Endothelial cell of umbilical vein (primary cell): ENCODE measurements around the gene ART3. TPM values are rescaled to one million over a fixed set of nuclear protein-coding genes. Genes with fewer than 3 reads are reported as not detected.

ENCODE experiments used
- BruUV-seq: library from RNA; stranded (reverse); fragments of 400-500 nt; replicated peaks from 2 replicates; lab custom pipeline; 2021; lab: Mats Ljungman, UMichigan
- CTCF ChIA-PET: fragments of 300-600, 350-600 bp; sonication (Branson Sonifier 250); formaldehyde crosslinking; loops from one replicate; lab custom pipeline; 2021; ENCODE audit warnings: antibody characterized with exemption, inconsistent platforms; lab: Charles Lee
- POLR2A ChIA-PET: fragments of 300-600, 350-600 bp; sonication (Branson Sonifier 250); formaldehyde crosslinking; loops from one replicate; lab custom pipeline; 2021; ENCODE audit warnings: antibody characterized with exemption, inconsistent platforms; lab: Charles Lee
- DNase-seq: peaks from one replicate; pipeline ENCODE4 v3.0.0-alpha.2; 2011; ENCODE audit warnings: low read depth, low spot score
- FAIRE-seq: peaks from 2 replicates; lab custom pipeline; 2011; peaks lifted over from hg19 to GRCh38; lab: Jason Lieb, UNC
- H2AFZ ChIP-seq: 2 replicates; pipeline ENCODE4 v1.6.0; 2012; ENCODE audit warnings: low read depth, low read length, control low read depth, inconsistent platforms
- H3K27ac ChIP-seq: 2 replicates; pipeline ENCODE4 v1.5.1; 2011; ENCODE audit warnings: low read depth, mild to moderate bottlenecking, control low read depth, low read length, moderate library complexity; ENCODE audit not compliant: insufficient read depth
- H3K27me3 ChIP-seq, 2 experiments: 2 replicates each; pipeline versions ENCODE4 v1.6.0 to v1.6.1; 2011; ENCODE audit warnings: low read length in 2 of 2, mixed read lengths in 1 of 2; ENCODE audit not compliant: control insufficient read depth in 2 of 2, insufficient read depth in 2 of 2
- H3K36me3 ChIP-seq, 2 experiments: 2 replicates in 1 of 2; 3 replicates in 1 of 2; pipeline ENCODE4 v1.5.1; 2011; ENCODE audit warnings: low read length in 2 of 2, mild to moderate bottlenecking in 1 of 2, moderate library complexity in 1 of 2; ENCODE audit not compliant: control insufficient read depth in 2 of 2, insufficient read depth in 2 of 2; ENCODE audit errors: extremely low read depth in 1 of 2
- H3K4me1 ChIP-seq: 3 replicates; pipeline ENCODE4 v1.5.1; 2011; ENCODE audit warnings: mild to moderate bottlenecking, low read length; ENCODE audit not compliant: control insufficient read depth, insufficient read depth; ENCODE audit errors: extremely low read depth
- H3K4me2 ChIP-seq: 2 replicates; pipeline ENCODE4 v1.6.1; 2011; ENCODE audit warnings: low read length, control low read depth, mixed read lengths; ENCODE audit not compliant: insufficient read depth
- H3K4me3 ChIP-seq, 3 experiments: fragments of 200-600 bp in 1 of 3; sonication (generic), shearing (Covaris generic) in 1 of 3; replicated peaks in 1 of 3; 2 replicates each; pipeline ENCODE4 v1.5.1; 2011 to 2016; ENCODE audit warnings: control low read depth in 3 of 3, low read length in 3 of 3, mild to moderate bottlenecking in 2 of 3, inconsistent platforms in 1 of 3, low read depth in 1 of 3, moderate library complexity in 1 of 3; ENCODE audit not compliant: insufficient read depth in 1 of 3
- H3K79me2 ChIP-seq: 2 replicates; pipeline ENCODE4 v1.6.0; 2012; ENCODE audit warnings: low read length, inconsistent platforms; ENCODE audit not compliant: control insufficient read depth, insufficient read depth
- H3K9ac ChIP-seq: replicated peaks from 2 replicates; pipeline ENCODE3; 2011; ENCODE audit warnings: low read length, control low read depth; ENCODE audit not compliant: insufficient read depth; ENCODE audit errors: extremely low read depth
- H3K9me1 ChIP-seq: replicated peaks from 3 replicates; pipeline ENCODE4 v1.6.0; 2011; ENCODE audit warnings: mild to moderate bottlenecking, low read length; ENCODE audit not compliant: control insufficient read depth, insufficient read depth; ENCODE audit errors: extremely low read depth
- H3K9me3 ChIP-seq: replicated peaks from 2 replicates; pipeline ENCODE4 v1.5.1; 2012; ENCODE audit warnings: low read length, inconsistent platforms; ENCODE audit not compliant: control insufficient read depth, insufficient read depth
- H4K20me1 ChIP-seq: replicated peaks from 2 replicates; pipeline ENCODE3; 2011; ENCODE audit warnings: mild to moderate bottlenecking, low read length; ENCODE audit not compliant: control insufficient read depth, insufficient read depth; ENCODE audit errors: extremely low read depth
- EZH2 ChIP-seq: IDR thresholded peaks from 2 replicates; pipeline ENCODE4 v1.6.1; 2012; ENCODE audit warnings: borderline replicate concordance, low read depth, mild to moderate bottlenecking, moderate library complexity, low read length, inconsistent platforms; ENCODE audit not compliant: severe bottlenecking
- FOS ChIP-seq: IDR thresholded peaks from 2 replicates; pipeline ENCODE4 v1.6.1; 2011; ENCODE audit warnings: mild to moderate bottlenecking, low read length, moderate library complexity, borderline replicate concordance; ENCODE audit not compliant: insufficient read depth
- GATA2 ChIP-seq: IDR thresholded peaks from 2 replicates; pipeline ENCODE4 v1.7.0; 2011; ENCODE audit warnings: low read depth, mild to moderate bottlenecking, moderate library complexity, mixed read lengths, low read length; ENCODE audit not compliant: insufficient read length, insufficient read depth
- JUN ChIP-seq: IDR thresholded peaks from 2 replicates; pipeline ENCODE4 v1.6.1; 2011; ENCODE audit warnings: borderline replicate concordance, low read depth; ENCODE audit not compliant: insufficient read length, insufficient read depth
- MYC ChIP-seq: IDR thresholded peaks from one replicate; pipeline ENCODE4 v1.6.1; 2011; ENCODE audit warnings: mild to moderate bottlenecking, low read depth, low read length
- POLR2A ChIP-seq: IDR thresholded peaks from 2 replicates; pipeline ENCODE4 v1.6.1; 2012; ENCODE audit warnings: low read depth, mild to moderate bottlenecking, control low read depth, low read length
- POLR2AphosphoS5 ChIP-seq: IDR thresholded peaks from 2 replicates; pipeline ENCODE4 v1.6.1; 2012; ENCODE audit warnings: low read depth, mild to moderate bottlenecking, control low read depth, low read length, moderate library complexity; ENCODE audit not compliant: insufficient read depth
- dilution Hi-C: fragments of 300-500 bp; cut with MboI; formaldehyde crosslinking; loops from one replicate; pipeline ENCODE4 v1.15.0; 2019; ENCODE audit warnings: low sequenced_read_pairs; ENCODE audit not compliant: extremely low pct_ligation_motif_present
- intact Hi-C: fragments of 100-400 bp; cut with micrococcal nuclease; formaldehyde crosslinking; loops from one replicate; pipeline ENCODE4 v1.10.0; 2022
- polyA plus RNA-seq, 4 experiments: library from polyadenylated mRNA; depleted of rRNA in 3 of 4; stranded (reverse) in 3 of 4; unstranded in 1 of 4; fragments of >200 nt; gene quantifications; 2 replicates each; pipeline versions ENCODE4 v1.2.1 to v1.2.3, GENCODE V29; 2011 to 2012; ENCODE audit warnings: missing spikeins in 1 of 4
- total RNA-seq: library from RNA; stranded (reverse); gene quantifications from 2 replicates; pipeline ENCODE4 v1.2.3, GENCODE V29; 2021
- TF ChIP-seq, protein P1 (sequence below): IDR thresholded peaks from 2 replicates; pipeline ENCODE4 v1.6.1; 2011; ENCODE audit not compliant: insufficient read depth, insufficient read length
- TF ChIP-seq, protein P2 (sequence below), 2 donors: IDR thresholded peaks; 1 replicate in 1 of 2; 2 replicates in 1 of 2; pipeline ENCODE4 v1.5.1; 2011; ENCODE audit warnings: low read length in 2 of 2, mild to moderate bottlenecking in 2 of 2, moderate library complexity in 2 of 2, control low read depth in 1 of 2, inconsistent platforms in 1 of 2, low read depth in 1 of 2; ENCODE audit not compliant: insufficient read depth in 1 of 2; ENCODE audit errors: extremely low read depth in 1 of 2

Gene ART3
- total and polyA plus RNA-seq, 2 donors (not counting 3 experiments of a cell fraction or from before 2014, with no cell fraction given), result not detected

DNA sequence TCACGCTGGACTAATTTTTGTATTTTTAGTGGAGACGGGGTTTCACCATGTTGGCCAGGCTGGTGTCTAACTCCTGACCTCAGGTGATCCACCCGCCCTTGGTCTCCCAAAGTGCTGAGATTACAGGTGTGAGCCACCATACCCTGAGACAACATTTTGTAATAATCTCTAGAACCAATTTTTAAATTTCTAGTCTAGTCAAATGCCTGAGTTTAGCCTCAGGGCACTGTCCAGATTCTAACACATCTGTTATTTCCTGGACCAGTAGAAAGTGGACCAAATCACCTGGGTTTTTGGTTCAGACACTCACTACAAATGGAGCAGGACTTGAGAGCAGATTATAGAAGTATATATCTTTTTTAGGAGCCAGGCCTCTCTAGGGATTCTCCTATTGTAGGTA lies 21.6 kb downstream of the ART3 start:
- H4K20me1 ChIP-seq, result no peaks in the 10 kb centered on the region
- ChIA-PET POLR2A (no interaction called here), CTCF (no interaction called here)
- H3K4me2 ChIP-seq, result no peak overlapping the region
- no peak overlapping the region for H3K9ac ChIP-seq
- H3K79me2 ChIP-seq, result no peaks in the 10 kb centered on the region
- DNase-seq (no peak), FAIRE-seq (no peak)
- no peak overlapping the region for H2AFZ ChIP-seq
- H3K27me3 ChIP-seq, result peaks cover 0 to 5% of the 10 kb centered on the region in 2 experiments
- BruUV-seq, result no TSS peak
- dilution Hi-C loops, result no loop called here
- H3K27ac ChIP-seq, result no peak overlapping the region
- no peaks in the 10 kb centered on the region for H3K9me1 ChIP-seq
- no peaks in the 10 kb centered on the region for H3K9me3 ChIP-seq
- intact Hi-C loops, result no loop called here
- no peak overlapping the region for H3K4me3 ChIP-seq
- TF ChIP-seq MYC (no peak), EZH2 (no peak), POLR2A (no peak), FOS (no peak), POLR2AphosphoS5 (no peak), GATA2 (no peak), JUN (no peak)
- TF ChIP-seq, protein P1, sequence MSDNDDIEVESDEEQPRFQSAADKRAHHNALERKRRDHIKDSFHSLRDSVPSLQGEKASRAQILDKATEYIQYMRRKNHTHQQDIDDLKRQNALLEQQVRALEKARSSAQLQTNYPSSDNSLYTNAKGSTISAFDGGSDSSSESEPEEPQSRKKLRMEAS, result no peak
- TF ChIP-seq, protein P2, sequence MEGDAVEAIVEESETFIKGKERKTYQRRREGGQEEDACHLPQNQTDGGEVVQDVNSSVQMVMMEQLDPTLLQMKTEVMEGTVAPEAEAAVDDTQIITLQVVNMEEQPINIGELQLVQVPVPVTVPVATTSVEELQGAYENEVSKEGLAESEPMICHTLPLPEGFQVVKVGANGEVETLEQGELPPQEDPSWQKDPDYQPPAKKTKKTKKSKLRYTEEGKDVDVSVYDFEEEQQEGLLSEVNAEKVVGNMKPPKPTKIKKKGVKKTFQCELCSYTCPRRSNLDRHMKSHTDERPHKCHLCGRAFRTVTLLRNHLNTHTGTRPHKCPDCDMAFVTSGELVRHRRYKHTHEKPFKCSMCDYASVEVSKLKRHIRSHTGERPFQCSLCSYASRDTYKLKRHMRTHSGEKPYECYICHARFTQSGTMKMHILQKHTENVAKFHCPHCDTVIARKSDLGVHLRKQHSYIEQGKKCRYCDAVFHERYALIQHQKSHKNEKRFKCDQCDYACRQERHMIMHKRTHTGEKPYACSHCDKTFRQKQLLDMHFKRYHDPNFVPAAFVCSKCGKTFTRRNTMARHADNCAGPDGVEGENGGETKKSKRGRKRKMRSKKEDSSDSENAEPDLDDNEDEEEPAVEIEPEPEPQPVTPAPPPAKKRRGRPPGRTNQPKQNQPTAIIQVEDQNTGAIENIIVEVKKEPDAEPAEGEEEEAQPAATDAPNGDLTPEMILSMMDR (IDR thresholded peaks at IDR 0.05; ENCODE audit: extremely low read depth in 1 of 2, insufficient read depth in 1 of 2, low read depth in 1 of 2, low read length in 2 of 2), result no peak
- H3K4me1 ChIP-seq, result no peaks in the 10 kb centered on the region
- no peaks in the 10 kb centered on the region for H3K36me3 ChIP-seq
